GM23248 (cell line): Measurements from ENCODE around the gene CABP7. TPM values are rescaled to one million over a fixed set of nuclear protein-coding genes. Genes with fewer than 3 reads are reported as not detected.

Source experiments
- DNase-seq: peaks from one replicate; pipeline ENCODE4 v3.0.0-alpha.2; 2015
- H2AFZ ChIP-seq: fragments of 200-600 bp; sonication (generic); 2 replicates; pipeline ENCODE4 v1.6.1; 2016; ENCODE audit warnings: antibody characterized with exemption
- H3F3A ChIP-seq: fragments of 200-600 bp; sonication (generic); 2 replicates; pipeline ENCODE4 v1.6.1; 2016; ENCODE audit warnings: mild to moderate bottlenecking, antibody characterized with exemption, mixed run types; ENCODE audit not compliant: insufficient read depth
- H3K27ac ChIP-seq: fragments of 200-600 bp; sonication (generic); 2 replicates; pipeline ENCODE4 v1.5.1; 2016; ENCODE audit warnings: mild to moderate bottlenecking
- H3K27me3 ChIP-seq: fragments of 200-600 bp; sonication (generic); replicated peaks from 2 replicates; pipeline ENCODE4 v1.6.1; 2016; ENCODE audit warnings: mild to moderate bottlenecking; ENCODE audit not compliant: insufficient read depth
- H3K36me3 ChIP-seq: fragments of 200-600 bp; sonication (generic); 2 replicates; pipeline ENCODE4 v1.6.1; 2016; ENCODE audit warnings: low read depth, mild to moderate bottlenecking
- H3K4me1 ChIP-seq: fragments of 200-600 bp; sonication (generic); 2 replicates; pipeline ENCODE4 v1.6.1; 2016; ENCODE audit warnings: mild to moderate bottlenecking; ENCODE audit not compliant: insufficient read depth
- H3K4me2 ChIP-seq: fragments of 200-600 bp; sonication (generic); one replicate; pipeline ENCODE4 v1.6.1; 2016; ENCODE audit warnings: mild to moderate bottlenecking; ENCODE audit not compliant: unreplicated experiment
- H3K4me3 ChIP-seq: fragments of 200-600 bp; sonication (generic); 2 replicates; pipeline ENCODE4 v1.5.1; 2016; ENCODE audit warnings: mild to moderate bottlenecking
- H3K79me2 ChIP-seq: fragments of 200-600 bp; sonication (generic); 2 replicates; pipeline ENCODE4 v1.6.1; 2016; ENCODE audit warnings: mild to moderate bottlenecking; ENCODE audit not compliant: insufficient read depth
- H3K9ac ChIP-seq: fragments of 200-600 bp; sonication (generic); 2 replicates; pipeline ENCODE4 v1.6.1; 2016; ENCODE audit warnings: mild to moderate bottlenecking
- H3K9me2 ChIP-seq: fragments of 200-600 bp; sonication (generic); 2 replicates; pipeline ENCODE4 v1.6.1; 2016; ENCODE audit warnings: mixed run types, mild to moderate bottlenecking, moderate library complexity; ENCODE audit not compliant: insufficient read depth
- H3K9me3 ChIP-seq: fragments of 200-600 bp; sonication (generic); one replicate; pipeline ENCODE4 v1.6.1; 2017; ENCODE audit warnings: low read depth
- H4K20me1 ChIP-seq: fragments of 200-600 bp; sonication (generic); 2 replicates; pipeline ENCODE4 v1.6.0; 2016; ENCODE audit not compliant: insufficient read depth
- EZH2 ChIP-seq: fragments of 200-600 bp; sonication (generic); IDR thresholded peaks from 2 replicates; pipeline ENCODE4 v1.6.1; 2018; ENCODE audit warnings: antibody characterized with exemption, mild to moderate bottlenecking; ENCODE audit not compliant: insufficient read depth, poor library complexity, severe bottlenecking
- EZH2phosphoT487 ChIP-seq: fragments of 200-600 bp; sonication (generic); IDR thresholded peaks from 2 replicates; pipeline ENCODE4 v1.6.1; 2018; ENCODE audit warnings: antibody characterized with exemption, moderate library complexity, mild to moderate bottlenecking, low read depth; ENCODE audit not compliant: insufficient read depth
- WGBS, 2 experiments: methylation state at CpG; one replicate each; pipeline ENCODE4 v1.1.6; 2015 to 2017; ENCODE audit warnings: low lambda C conversion rate in 2 of 2, low coverage in 1 of 2; ENCODE audit errors: missing lambda C conversion rate in 2 of 2; 5-methylcytosine and 5-hydroxymethylcytosine counted together
- in situ Hi-C: fragments of 300-500 bp; cut with MboI; formaldehyde crosslinking; loops from 2 replicates; pipeline ENCODE4 v1.15.0; 2020
- polyA plus RNA-seq: library from polyadenylated mRNA; unstranded; fragments of >200 nt; fragmentation: Nextera tagmentation; extraction: Ambion mirVana; gene quantifications from 2 replicates; pipeline ENCODE4 v1.2.1, GENCODE V29; 2016
- total RNA-seq: library from RNA; depleted of rRNA; stranded (reverse); fragments of >200 nt; shearing (Covaris generic); gene quantifications from 2 replicates; pipeline ENCODE4 v1.2.3, GENCODE V29; 2014

CABP7 gene
- total and polyA plus RNA-seq, 2 experiments from 2014 or later, result 0.08 TPM; not detected in 1

- Histone ChIP-seq H4K20me1 (no peaks in the 10 kb centered on the region), H3K9ac (no peak overlapping the region), H3K9me3 (no peaks in the 10 kb centered on the region), H2AFZ (no peak overlapping the region), H3F3A (no peaks in the 10 kb centered on the region), H3K9me2 (no peaks in the 10 kb centered on the region), H3K4me3 (no peak overlapping the region), H3K4me2 (no peak overlapping the region), H3K4me1 (no peaks in the 10 kb centered on the region), H3K36me3 (0 out of 2 replicates have a peak, but pooled peaks cover 4% of the 10 kb centered on the region), H3K27me3 (no peaks in the 10 kb centered on the region), H3K79me2 (no peaks in the 10 kb centered on the region), H3K27ac (no peak overlapping the region)
- peak; percentile 28 for DNase-seq
- 44 to 51% methylated on average over 19 of the region's 19 CpGs for WGBS, 2 experiments
- TF ChIP-seq EZH2 (no peak), EZH2phosphoT487 (no peak)
- in situ Hi-C loops, result no loop called here
Measured at GRCh38 chr22:29700206-29700899, 19.4 kb upstream of the CABP7 start.

GRCh38 chr22:29700900-29701154, 19.0 kb upstream of the CABP7 start:
- Histone ChIP-seq H4K20me1 (no peaks in the 10 kb centered on the region), H3K4me2 (no peak overlapping the region), H3F3A (no peaks in the 10 kb centered on the region), H2AFZ (no peak overlapping the region), H3K79me2 (no peaks in the 10 kb centered on the region), H3K27me3 (no peaks in the 10 kb centered on the region), H3K9ac (no peak overlapping the region), H3K9me3 (no peaks in the 10 kb centered on the region), H3K27ac (no peak overlapping the region), H3K4me1 (no peaks in the 10 kb centered on the region), H3K9me2 (no peaks in the 10 kb centered on the region), H3K4me3 (no peak overlapping the region), H3K36me3 (0 out of 2 replicates have a peak, but pooled peaks cover 4% of the 10 kb centered on the region)
- WGBS, 2 experiments, result 63 to 65% methylated on average over 9 of the region's 9 CpGs
- no peak for TF ChIP-seq EZH2
- TF ChIP-seq EZH2phosphoT487, result no peak
- in situ Hi-C loops, result no loop called here
- no peak for DNase-seq

DNA sequence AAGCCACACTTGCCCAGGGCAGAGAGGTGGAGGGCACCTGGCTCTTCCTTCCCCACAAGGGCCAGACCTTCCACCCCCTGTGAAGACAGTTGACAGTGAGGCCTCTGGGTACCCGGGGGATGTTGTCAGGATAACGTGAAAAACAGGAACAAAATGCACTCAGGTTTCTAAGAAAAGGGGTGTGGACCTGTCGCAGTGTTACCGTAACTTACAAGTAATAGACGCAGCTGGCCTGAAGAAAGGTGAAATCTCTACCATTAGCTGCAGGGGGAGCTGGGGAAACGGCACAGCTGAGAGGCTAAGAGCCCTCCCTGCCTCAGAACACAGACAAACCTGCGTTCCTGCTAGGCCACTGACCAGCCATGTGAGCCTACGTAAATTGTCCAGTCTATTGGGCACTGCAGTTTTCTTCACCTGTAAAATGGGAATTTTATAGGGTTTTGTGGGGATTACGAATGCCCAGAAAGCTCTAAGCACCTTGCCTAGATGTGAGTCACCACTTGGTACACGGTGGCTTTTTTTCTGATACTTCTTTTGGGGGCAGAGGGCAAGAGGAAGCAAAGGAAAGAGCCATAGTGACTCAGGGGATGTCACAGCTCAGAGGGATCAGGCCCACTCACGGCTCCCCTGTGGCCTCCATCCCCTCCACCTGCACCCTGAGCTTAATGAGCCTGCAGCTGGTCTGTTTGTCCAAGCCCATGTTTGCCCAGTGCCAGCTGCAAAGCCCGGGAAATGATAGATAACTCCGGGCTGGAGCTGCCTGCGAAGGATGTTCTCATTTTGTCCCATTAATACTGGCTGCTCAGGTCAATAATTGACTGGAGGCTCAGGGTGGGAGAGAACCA, 18.4 kb upstream of the CABP7 start:
- Histone ChIP-seq H3K27me3 (no peaks in the 10 kb centered on the region), H4K20me1 (no peaks in the 10 kb centered on the region), H3F3A (no peaks in the 10 kb centered on the region), H3K36me3 (0 out of 2 replicates have a peak, but pooled peaks cover under 1% of the 10 kb centered on the region), H3K4me1 (no peaks in the 10 kb centered on the region), H3K4me2 (no peak overlapping the region), H3K9me3 (no peaks in the 10 kb centered on the region), H3K4me3 (no peak overlapping the region), H3K9me2 (no peaks in the 10 kb centered on the region), H3K9ac (no peak overlapping the region), H3K27ac (no peak overlapping the region), H2AFZ (no peak overlapping the region), H3K79me2 (no peaks in the 10 kb centered on the region)
- peak; percentile 25 for DNase-seq
- 56 to 60% methylated on average over 14 of the region's 14 CpGs for WGBS, 2 experiments
- in situ Hi-C loops, result no loop called here
- no peak for TF ChIP-seq EZH2phosphoT487
- no peak for TF ChIP-seq EZH2

DNA sequence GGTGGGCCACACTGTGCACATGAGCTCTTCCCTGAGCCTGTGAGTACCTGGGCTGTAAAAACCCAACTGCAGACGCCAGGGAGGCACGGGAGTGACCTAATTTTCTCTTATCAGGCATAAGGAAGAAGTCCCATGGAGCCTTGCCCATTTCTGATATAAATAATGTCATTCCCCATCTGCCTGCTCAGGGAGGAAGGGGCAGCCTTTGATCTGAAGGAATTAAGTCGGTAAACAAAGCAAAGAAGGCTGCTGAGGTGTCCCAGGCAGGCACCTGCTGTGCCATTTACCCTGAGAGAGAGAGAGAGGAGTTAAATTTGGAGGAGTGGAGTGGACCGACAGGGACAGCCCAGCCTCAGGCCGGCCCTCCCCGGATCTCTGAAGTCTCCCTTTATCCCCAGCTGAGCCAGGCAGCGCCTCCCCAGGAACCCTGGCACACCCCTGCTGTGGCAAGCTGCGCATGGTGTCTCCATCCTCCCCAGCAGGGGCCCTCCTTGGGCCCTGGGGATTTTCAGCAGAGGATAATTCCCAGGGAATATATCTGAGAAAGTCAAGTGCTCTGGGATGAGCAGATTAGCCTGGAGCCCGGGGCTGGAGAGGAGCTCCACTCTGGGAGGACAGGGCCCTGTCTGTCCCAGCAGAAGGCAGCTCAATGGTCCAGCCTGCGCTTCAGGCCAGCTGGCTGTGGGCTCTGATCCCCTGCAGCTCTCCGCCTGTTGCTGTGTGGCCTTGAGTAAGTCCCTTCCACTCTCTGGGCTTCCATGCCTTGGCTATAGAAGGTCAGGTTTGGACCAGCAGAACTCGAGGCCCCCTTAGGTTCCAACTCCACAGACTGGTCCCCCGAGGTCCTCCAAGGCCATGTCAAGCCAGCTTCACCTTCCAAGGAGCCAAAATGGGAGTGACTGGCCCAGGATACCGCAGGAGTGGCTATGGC, 17.5 kb upstream of the CABP7 start:
- 50 to 57% methylated on average over 14 of the region's 14 CpGs for WGBS, 2 experiments
- Histone ChIP-seq H4K20me1 (no peaks in the 10 kb centered on the region), H3K9ac (no peak overlapping the region), H3K27ac (no peak overlapping the region), H3K4me1 (no peaks in the 10 kb centered on the region), H2AFZ (no peak overlapping the region), H3F3A (no peaks in the 10 kb centered on the region), H3K4me3 (no peak overlapping the region), H3K79me2 (no peaks in the 10 kb centered on the region), H3K36me3 (no peaks in the 10 kb centered on the region), H3K9me3 (no peaks in the 10 kb centered on the region), H3K27me3 (no peaks in the 10 kb centered on the region), H3K4me2 (no peak overlapping the region), H3K9me2 (no peaks in the 10 kb centered on the region)
- in situ Hi-C loops, result no loop called here
- peak; percentile 29 for DNase-seq
- TF ChIP-seq EZH2, result no peak
- TF ChIP-seq EZH2phosphoT487, result no peak
